ENCODE results near the gene NKG7.

GRCh38 chr19:51417107-51417809 is 44.8 kb upstream of the NKG7 start, which contains the start of gene SIGLEC10:
- TF ChIP-seq, protein P1, sequence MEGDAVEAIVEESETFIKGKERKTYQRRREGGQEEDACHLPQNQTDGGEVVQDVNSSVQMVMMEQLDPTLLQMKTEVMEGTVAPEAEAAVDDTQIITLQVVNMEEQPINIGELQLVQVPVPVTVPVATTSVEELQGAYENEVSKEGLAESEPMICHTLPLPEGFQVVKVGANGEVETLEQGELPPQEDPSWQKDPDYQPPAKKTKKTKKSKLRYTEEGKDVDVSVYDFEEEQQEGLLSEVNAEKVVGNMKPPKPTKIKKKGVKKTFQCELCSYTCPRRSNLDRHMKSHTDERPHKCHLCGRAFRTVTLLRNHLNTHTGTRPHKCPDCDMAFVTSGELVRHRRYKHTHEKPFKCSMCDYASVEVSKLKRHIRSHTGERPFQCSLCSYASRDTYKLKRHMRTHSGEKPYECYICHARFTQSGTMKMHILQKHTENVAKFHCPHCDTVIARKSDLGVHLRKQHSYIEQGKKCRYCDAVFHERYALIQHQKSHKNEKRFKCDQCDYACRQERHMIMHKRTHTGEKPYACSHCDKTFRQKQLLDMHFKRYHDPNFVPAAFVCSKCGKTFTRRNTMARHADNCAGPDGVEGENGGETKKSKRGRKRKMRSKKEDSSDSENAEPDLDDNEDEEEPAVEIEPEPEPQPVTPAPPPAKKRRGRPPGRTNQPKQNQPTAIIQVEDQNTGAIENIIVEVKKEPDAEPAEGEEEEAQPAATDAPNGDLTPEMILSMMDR (IDR thresholded peaks at IDR 0.05): no peak
- TF ChIP-seq POLR2A (IDR thresholded peaks at IDR 0.05; ENCODE audit: low read depth): no peak
- no peak for TF ChIP-seq POLR2AphosphoS5 (IDR thresholded peaks at IDR 0.05)
